H9 (cell line): ENCODE results near the gene SCN2B. TPM values are rescaled to one million over a fixed set of nuclear protein-coding genes. Genes with fewer than 3 reads are reported as not detected.

Experiments used
- DNase-seq: peaks from one replicate; pipeline ENCODE4 v3.0.0-alpha.2; 2017
- H2AFZ ChIP-seq: one replicate; pipeline ENCODE4 v1.6.1; 2013; ENCODE audit warnings: mild to moderate bottlenecking, low read length, control low read depth, moderate library complexity
- H2AK5ac ChIP-seq: 2 replicates; pipeline ENCODE4 v1.6.1; 2013; ENCODE audit warnings: low read length, control low read depth, mixed read lengths; ENCODE audit not compliant: insufficient read length
- H2BK120ac ChIP-seq: one replicate; pipeline ENCODE4 v1.6.1; 2013; ENCODE audit warnings: low read depth, mild to moderate bottlenecking, low read length, control low read depth, inconsistent platforms; ENCODE audit not compliant: poor library complexity, severe bottlenecking
- H2BK12ac ChIP-seq: 2 replicates; pipeline ENCODE4 v1.6.1; 2013; ENCODE audit warnings: low read length, control low read depth, mixed read lengths, low read depth; ENCODE audit not compliant: insufficient read length
- H2BK15ac ChIP-seq: 2 replicates; pipeline ENCODE4 v1.6.1; 2013; ENCODE audit warnings: low read depth, low read length, control low read depth
- H2BK20ac ChIP-seq: one replicate; pipeline ENCODE4 v1.6.1; 2013; ENCODE audit warnings: low read depth, mild to moderate bottlenecking, low read length, control low read depth, inconsistent platforms; ENCODE audit not compliant: poor library complexity, severe bottlenecking
- H2BK5ac ChIP-seq: 2 replicates; pipeline ENCODE4 v1.6.1; 2013; ENCODE audit warnings: low read length, control low read depth, mixed read lengths; ENCODE audit not compliant: insufficient read length
- H3K14ac ChIP-seq: 2 replicates; pipeline ENCODE4 v1.6.1; 2013; ENCODE audit warnings: low read length, control low read depth; ENCODE audit not compliant: insufficient read depth
- H3K18ac ChIP-seq: 2 replicates; pipeline ENCODE4 v1.6.1; 2013; ENCODE audit warnings: low read depth, mild to moderate bottlenecking, mixed read lengths, low read length, control low read depth; ENCODE audit not compliant: insufficient read length
- H3K23ac ChIP-seq: 2 replicates; pipeline ENCODE4 v1.6.1; 2013; ENCODE audit warnings: low read length, control low read depth, mixed read lengths, low read depth; ENCODE audit not compliant: insufficient read length
- H3K23me2 ChIP-seq: 2 replicates; pipeline ENCODE4 v1.6.1; 2013; ENCODE audit warnings: low read depth, mild to moderate bottlenecking, mixed read lengths, low read length, control low read depth; ENCODE audit not compliant: insufficient read length, poor library complexity, severe bottlenecking
- H3K27ac ChIP-seq: 2 replicates; pipeline ENCODE4 v1.5.1; 2013; ENCODE audit warnings: low read length, control low read depth, mixed read lengths, low read depth; ENCODE audit not compliant: insufficient read length
- H3K27me3 ChIP-seq: 2 replicates; pipeline ENCODE4 v1.6.1; 2013; ENCODE audit warnings: low read length, control low read depth, inconsistent platforms; ENCODE audit not compliant: insufficient read depth
- H3K4ac ChIP-seq: 2 replicates; pipeline ENCODE4 v1.6.1; 2013; ENCODE audit warnings: low read depth, mild to moderate bottlenecking, control low read depth, inconsistent platforms, low read length, moderate library complexity
- H3K4me1 ChIP-seq: 2 replicates; pipeline ENCODE4 v1.6.1; 2013; ENCODE audit warnings: low read length, control low read depth, inconsistent platforms; ENCODE audit not compliant: insufficient read depth
- H3K4me2 ChIP-seq: 2 replicates; pipeline ENCODE4 v1.6.1; 2013; ENCODE audit warnings: low read length, control low read depth, mixed read lengths; ENCODE audit not compliant: insufficient read length, insufficient read depth
- H3K56ac ChIP-seq: 2 replicates; pipeline ENCODE4 v1.6.1; 2013; ENCODE audit warnings: low read depth, mild to moderate bottlenecking, mixed read lengths, low read length, control low read depth; ENCODE audit not compliant: insufficient read length
- H3K79me1 ChIP-seq: 2 replicates; pipeline ENCODE4 v1.6.1; 2013; ENCODE audit warnings: low read depth, mild to moderate bottlenecking, moderate library complexity, low read length, control low read depth, inconsistent platforms; ENCODE audit not compliant: insufficient read depth, poor library complexity, severe bottlenecking
- H3K79me2 ChIP-seq: 2 replicates; pipeline ENCODE4 v1.6.1; 2013; ENCODE audit warnings: low read length, control low read depth, inconsistent platforms; ENCODE audit not compliant: insufficient read depth
- H3K9ac ChIP-seq: 2 replicates; pipeline ENCODE4 v1.6.1; 2013; ENCODE audit warnings: low read length, control low read depth, mixed read lengths; ENCODE audit not compliant: insufficient read length; ENCODE audit errors: extremely low read depth
- H3K9me3 ChIP-seq: one replicate; pipeline ENCODE4 v1.6.1; 2013; ENCODE audit warnings: low read depth, low read length, inconsistent platforms; ENCODE audit not compliant: control insufficient read depth
- H3T11ph ChIP-seq: one replicate; pipeline ENCODE4 v1.6.1; 2013; ENCODE audit warnings: mild to moderate bottlenecking, low read length, control low read depth, inconsistent platforms
- H4K20me1 ChIP-seq: one replicate; pipeline ENCODE4 v1.6.1; 2013; ENCODE audit not compliant: control insufficient read depth, insufficient read length, insufficient read depth
- H4K5ac ChIP-seq: 2 replicates; pipeline ENCODE4 v1.6.1; 2013; ENCODE audit warnings: low read depth, mild to moderate bottlenecking, mixed read lengths, low read length, control low read depth; ENCODE audit not compliant: insufficient read length
- H4K8ac ChIP-seq: replicated peaks from 2 replicates; pipeline ENCODE4 v1.6.1; 2013; ENCODE audit warnings: low read length, control low read depth, mixed read lengths, low read depth; ENCODE audit not compliant: insufficient read length
- H4K91ac ChIP-seq: 2 replicates; pipeline ENCODE4 v1.6.1; 2013; ENCODE audit warnings: low read depth, mild to moderate bottlenecking, moderate library complexity, mixed read lengths, low read length, control low read depth; ENCODE audit not compliant: insufficient read length
- H3K27ac Mint-ChIP-seq, 3 experiments: 2 replicates in 2 of 3; 3 replicates in 1 of 3; pipeline ENCODE4 v1.8.0; 2020 to 2021; ENCODE audit warnings: mixed read lengths in 3 of 3, mild to moderate bottlenecking in 1 of 3, moderate library complexity in 1 of 3
- H3K27me3 Mint-ChIP-seq: 2 replicates; pipeline ENCODE4 v1.8.0; 2021; ENCODE audit warnings: low read depth, mild to moderate bottlenecking, moderate library complexity, mixed read lengths
- H3K36me3 Mint-ChIP-seq, 3 experiments: 2 replicates in 2 of 3; 3 replicates in 1 of 3; pipeline ENCODE4 v1.8.0; 2020 to 2021; ENCODE audit warnings: low read depth in 3 of 3, mixed read lengths in 3 of 3; ENCODE audit not compliant: insufficient read depth in 1 of 3
- H3K4me1 Mint-ChIP-seq, 2 experiments: 2 replicates each; pipeline ENCODE4 v1.8.0; 2020; ENCODE audit warnings: mixed read lengths in 2 of 2
- H3K4me3 Mint-ChIP-seq, 2 experiments: 2 replicates in 1 of 2; 3 replicates in 1 of 2; pipeline ENCODE4 v1.8.0; 2020 to 2021; ENCODE audit warnings: mild to moderate bottlenecking in 2 of 2, mixed read lengths in 2 of 2, moderate library complexity in 1 of 2
- H3K9me3 Mint-ChIP-seq, 2 experiments: 2 replicates in 1 of 2; 3 replicates in 1 of 2; pipeline ENCODE4 v1.8.0; 2020; ENCODE audit warnings: mild to moderate bottlenecking in 2 of 2, mixed read lengths in 2 of 2, moderate library complexity in 1 of 2
- CTCF ChIP-seq: fragments of 200-600 bp; sonication (generic); conservative IDR thresholded peaks from 3 replicates; pipeline ENCODE4 v1.8.0; 2021; ENCODE audit warnings: antibody characterized with exemption, mild to moderate bottlenecking
- WGBS: extraction: QIAGEN DNeasy Blood & Tissue Kit; methylation state at CpG from one replicate; pipeline ENCODE4 v1.1.7; 2013; ENCODE audit warnings: missing lambda C conversion rate, low lambda C conversion rate, mixed read lengths; ENCODE audit not compliant: insufficient read length; ENCODE audit errors: extremely low coverage; 5-methylcytosine and 5-hydroxymethylcytosine counted together
- total RNA-seq: library from RNA; stranded (reverse); gene quantifications from 2 replicates; pipeline ENCODE4 v1.2.1, GENCODE V29; 2021

SCN2B gene
- total RNA-seq, 1 experiment from 2014 or later: not detected

DNA sequence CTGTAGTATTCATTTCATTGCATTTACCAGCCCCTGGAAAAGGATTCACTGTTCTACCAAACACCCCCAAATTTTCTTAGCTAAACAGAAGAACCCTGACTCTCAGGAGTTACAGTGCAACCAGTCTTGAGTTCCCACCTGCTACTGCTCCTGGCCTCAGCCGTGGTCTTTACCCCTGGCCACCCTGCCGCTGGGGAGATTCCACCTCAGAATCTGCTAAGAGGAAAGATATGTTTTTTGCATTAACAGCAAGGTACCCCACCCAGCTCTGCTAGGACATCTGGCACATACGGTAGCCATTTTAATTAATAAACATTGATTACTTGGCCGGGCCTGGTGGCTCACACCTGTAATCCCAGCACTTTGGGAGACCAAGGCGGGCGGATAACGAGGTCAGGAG is 39.3 kb upstream of the SCN2B start:
- Histone ChIP-seq H2BK20ac (no peak overlapping the region), H2BK5ac (no peak overlapping the region), H3K23ac (no peak overlapping the region), H4K20me1 (no peaks in the 10 kb centered on the region), H3K9ac (no peak overlapping the region), H3K18ac (no peak overlapping the region), H2BK15ac (no peak overlapping the region), H3K9me3 (no peaks in the 10 kb centered on the region), H3K27ac (no peak overlapping the region), H3K27me3 (no peaks in the 10 kb centered on the region), H3K4ac (no peak overlapping the region), H3K56ac (no peak overlapping the region), H4K5ac (no peak overlapping the region), H4K8ac (no peak overlapping the region), H2AK5ac (no peak overlapping the region), H2BK12ac (no peak overlapping the region), H3K4me2 (no peak overlapping the region), H2AFZ (no peak overlapping the region), H3K79me1 (no peaks in the 10 kb centered on the region), H3K23me2 (no peaks in the 10 kb centered on the region), H2BK120ac (no peak overlapping the region), H3K79me2 (no peaks in the 10 kb centered on the region), H3T11ph (no peak overlapping the region), H3K14ac (no peak overlapping the region), H4K91ac (no peak overlapping the region), H3K4me1 (peaks cover 21% of the 10 kb centered on the region)
- H3K27me3 Mint-ChIP-seq: peaks cover 11% of the 10 kb centered on the region
- peaks cover 0 to 6% of the 10 kb centered on the region in 2 experiments; a peak in 3 of 5 replicates for H3K9me3 Mint-ChIP-seq
- no peak overlapping the region for H3K4me3 Mint-ChIP-seq
- no peak for DNase-seq
- no peak for TF ChIP-seq CTCF
- H3K4me1 Mint-ChIP-seq: peaks cover 40% of the 10 kb centered on the region in 2 experiments
- no CpG with 5 or more reads among the region's 7 CpGs for WGBS
- peaks cover 0 to 6% (median 0%) of the 10 kb centered on the region in 3 experiments; a peak in 3 of 7 replicates for H3K36me3 Mint-ChIP-seq
- H3K27ac Mint-ChIP-seq: no peak overlapping the region
